Caki2 (cell line): Measurements from ENCODE around the gene KNCN. TPM values are rescaled to one million over a fixed set of nuclear protein-coding genes. Genes with fewer than 3 reads are reported as not detected.
A peak's percentile ranks its signal among the peaks of the same experiment; 100 is the strongest.

ENCODE experiments used
- DNase-seq: peaks from one replicate; pipeline ENCODE4 v3.0.0-alpha.2; 2015; ENCODE audit warnings: low read depth
- in situ Hi-C: cut with HindIII; loops from 2 replicates; pipeline ENCODE4 v1.10.0; 2016; ENCODE audit warnings: low sequenced_read_pairs, low pct_unique_long_range_greater_than_20kb, mixed read lengths
- total RNA-seq: library from RNA; depleted of rRNA; stranded (reverse); fragments of >200 nt; shearing (Covaris generic); gene quantifications from 2 replicates; pipeline ENCODE4 v1.2.3, GENCODE V29; 2014; ENCODE audit warnings: low replicate concordance

Gene KNCN
- total RNA-seq, 1 experiment from 2014 or later, result not detected

- in situ Hi-C loops, result no loop called here
- DNase-seq, result no peak
Measured at GRCh38 chr1:46571691-46572225, 20.3 kb upstream of the KNCN start.

- DNase-seq, result no peak
- in situ Hi-C loops, result no loop called here
Measured at GRCh38 chr1:46569884-46570725, 18.7 kb upstream of the KNCN start.

GRCh38 chr1:46569116-46569515 is 17.7 kb upstream of the KNCN start:
- no peak for DNase-seq
- in situ Hi-C loops, result no loop called here

GRCh38 chr1:46568461-46568891 is 17.0 kb upstream of the KNCN start:
- in situ Hi-C loops, result no loop called here
- no peak for DNase-seq

- no peak for DNase-seq
- in situ Hi-C loops, result no loop called here
Measured at GRCh38 chr1:46563341-46563740, 11.9 kb upstream of the KNCN start.

- in situ Hi-C loops, result no loop called here
Measured at GRCh38 chr1:46562498-46562897, 11.1 kb upstream of the KNCN start.

GRCh38 chr1:46558966-46559365 is 7.5 kb upstream of the KNCN start:
- in situ Hi-C loops, result no loop called here
- DNase-seq, result no peak

More at GRCh38 chr1:46562498-46562897, 11.1 kb upstream of the KNCN start:
- DNase-seq, result no peak

GRCh38 chr1:46558141-46558963 is 6.9 kb upstream of the KNCN start:
- no peak for DNase-seq
- in situ Hi-C loops, result no loop called here

GRCh38 chr1:46557403-46557802 is 6.0 kb upstream of the KNCN start:
- in situ Hi-C loops, result no loop called here
- no peak for DNase-seq

- peak; percentile 55 for DNase-seq
- in situ Hi-C loops, result no loop called here
Measured at GRCh38 chr1:46556822-46557221, 5.4 kb upstream of the KNCN start.

- in situ Hi-C loops, result no loop called here
- no peak for DNase-seq
Measured at GRCh38 chr1:46555826-46556619, 4.6 kb upstream of the KNCN start.

- in situ Hi-C loops, result no loop called here
Measured at GRCh38 chr1:46554597-46555381, 3.3 kb upstream of the KNCN start.

GRCh38 chr1:46554236-46554596 is 2.8 kb upstream of the KNCN start:
- in situ Hi-C loops, result no loop called here
- no peak for DNase-seq

More at GRCh38 chr1:46554597-46555381, 3.3 kb upstream of the KNCN start:
- no peak for DNase-seq

- DNase-seq, result no peak
- in situ Hi-C loops, result no loop called here
Measured at GRCh38 chr1:46553506-46553905, 2.1 kb upstream of the KNCN start.

- in situ Hi-C loops, result no loop called here
- DNase-seq, result no peak
Measured at GRCh38 chr1:46552357-46553237, 1.1 kb upstream of the KNCN start.

GRCh38 chr1:46550751-46551231 is 656 bp downstream of the KNCN start:
- in situ Hi-C loops, result no loop called here
- no peak for DNase-seq
